HG03432 (cell line): ENCODE measurements around the gene PCMTD2.
A peak's percentile ranks its signal among the peaks of the same experiment; 100 is the strongest.
"Not testable (repeated sequence)": the region's sequence is repeated elsewhere in the genome, so short reads cannot be mapped to it uniquely, and the experiment has no call there.

Experiments
- ATAC-seq: cut with Tn5 transposase; IDR thresholded peaks from one replicate; pipeline ENCODE4 v1.9.1; 2021; ENCODE audit warnings: mild to moderate bottlenecking, moderate library complexity; ENCODE audit not compliant: unreplicated experiment

The PCMTD2 gene

GRCh38 chr20:64285579-64286446, 30.3 kb downstream of the PCMTD2 start:
- ATAC-seq, result peak; percentile 94

GRCh38 chr20:64286447-64287263, 31.1 kb downstream of the PCMTD2 start:
- not testable (repeated sequence) for ATAC-seq

GRCh38 chr20:64287264-64287590, 31.7 kb downstream of the PCMTD2 start:
- not testable (repeated sequence) for ATAC-seq

- not testable (repeated sequence) for ATAC-seq
Observed at GRCh38 chr20:64292167-64292566, 36.6 kb downstream of the PCMTD2 start.

- ATAC-seq, result not testable (repeated sequence)
Observed at GRCh38 chr20:64303086-64303485, 47.5 kb downstream of the PCMTD2 start.

- not testable (repeated sequence) for ATAC-seq
Observed at GRCh38 chr20:64313761-64314160, 58.2 kb downstream of the PCMTD2 start.

- not testable (repeated sequence) for ATAC-seq
Observed at GRCh38 chr20:64315381-64315780, 59.8 kb downstream of the PCMTD2 start.

GRCh38 chr20:64315884-64316283, 60.3 kb downstream of the PCMTD2 start:
- ATAC-seq, result not testable (repeated sequence)

- ATAC-seq, result not testable (repeated sequence)
Observed at GRCh38 chr20:64316415-64317083, 61.0 kb downstream of the PCMTD2 start.

GRCh38 chr20:64317331-64317730, 61.8 kb downstream of the PCMTD2 start:
- not testable (repeated sequence) for ATAC-seq

GRCh38 chr20:64318056-64318455, 62.5 kb downstream of the PCMTD2 start:
- not testable (repeated sequence) for ATAC-seq

GRCh38 chr20:64322031-64322789, 66.7 kb downstream of the PCMTD2 start:
- ATAC-seq, result not testable (repeated sequence)
